NCI-H2227 treated with DMSO at 0.1 percent for 48 hours (cell line): Measurements from ENCODE around the gene OR14A16.
A peak's percentile ranks its signal among the peaks of the same experiment; 100 is the strongest.

Experiments
- DNase-seq: peaks from one replicate; lab custom pipeline; 2025; lab: John Stamatoyannopoulos, UW

The OR14A16 gene

GRCh38 chr1:247824023-247824422 lies at the start of gene OR14A16:
TSS of gene OR14A16 (minus strand) at chr1:247824119. CDS start at chr1:247815729, 8,390 bp downstream.
- DNase-seq, result no peak

GRCh38 chr1:247865416-247865815 lies 41.5 kb upstream of the OR14A16 start:
- no peak for DNase-seq

- no peak for DNase-seq
Observed at GRCh38 chr1:247864644-247865043, 40.7 kb upstream of the OR14A16 start.

- DNase-seq, result no peak
Observed at GRCh38 chr1:247862756-247863155, 38.8 kb upstream of the OR14A16 start.

- no peak for DNase-seq
Observed at GRCh38 chr1:247857985-247858619, 34.2 kb upstream of the OR14A16 start.

- DNase-seq, result no peak
Observed at GRCh38 chr1:247857069-247857984, 33.4 kb upstream of the OR14A16 start, which contains the start of gene TRIM58. TSS of gene TRIM58 (plus strand) at chr1:247857187. CDS start at chr1:247857247, 60 bp downstream.

GRCh38 chr1:247855911-247856310 lies 32.0 kb upstream of the OR14A16 start:
- DNase-seq, result no peak

GRCh38 chr1:247854899-247855545 lies 31.1 kb upstream of the OR14A16 start:
- no peak for DNase-seq

- no peak for DNase-seq
Observed at GRCh38 chr1:247849616-247850015, 25.7 kb upstream of the OR14A16 start.

- no peak for DNase-seq
Observed at GRCh38 chr1:247848346-247848745, 24.4 kb upstream of the OR14A16 start.

GRCh38 chr1:247845693-247846017 lies 21.7 kb upstream of the OR14A16 start:
- DNase-seq, result no peak

GRCh38 chr1:247845011-247845692 lies 21.2 kb upstream of the OR14A16 start:
- DNase-seq, result no peak

GRCh38 chr1:247843411-247843810 lies 19.5 kb upstream of the OR14A16 start:
- DNase-seq, result no peak

GRCh38 chr1:247841796-247842195 lies 17.9 kb upstream of the OR14A16 start, which contains the start of gene OR11L1:
TSS of gene OR11L1 (minus strand) at chr1:247841896. CDS start at chr1:247841896, 0 bp downstream.
- DNase-seq, result no peak

GRCh38 chr1:247840818-247841217 lies 16.9 kb upstream of the OR14A16 start:
- no peak for DNase-seq

- DNase-seq, result no peak
Observed at GRCh38 chr1:247833601-247834000, 9.7 kb upstream of the OR14A16 start.

- no peak for DNase-seq
Observed at GRCh38 chr1:247829656-247830055, 5.7 kb upstream of the OR14A16 start.

- DNase-seq, result peak; percentile 1
Observed at GRCh38 chr1:247825362-247825761, 1.4 kb upstream of the OR14A16 start.

- no peak for DNase-seq
Observed at GRCh38 chr1:247822060-247822459, 1.9 kb downstream of the OR14A16 start.

- no peak for DNase-seq
Observed at GRCh38 chr1:247812637-247813036, 11.3 kb downstream of the OR14A16 start.

GRCh38 chr1:247797518-247797917 lies 26.4 kb downstream of the OR14A16 start:
- no peak for DNase-seq

- DNase-seq, result no peak
Observed at GRCh38 chr1:247769603-247770002, 54.3 kb downstream of the OR14A16 start.
